GM23338 (cell line): ENCODE results near the gene PHYHD1.

Experiments
- CREB1 ChIP-seq: fragments of 250-450 bp; sonication (Bioruptor Pico); IDR thresholded peaks from 2 replicates; pipeline ENCODE4 v1.5.0; 2020; ENCODE audit warnings: low read depth, mild to moderate bottlenecking, moderate library complexity
- EZH2 ChIP-seq: fragments of 200-600 bp; sonication (generic); IDR thresholded peaks from one replicate; pipeline ENCODE4 v1.8.0; 2017; ENCODE audit warnings: antibody characterized with exemption, mild to moderate bottlenecking, low read depth; ENCODE audit not compliant: unreplicated experiment
- EZH2phosphoT487 ChIP-seq: fragments of 200-600 bp; sonication (generic); IDR thresholded peaks from one replicate; pipeline ENCODE4 v1.8.1; 2018; ENCODE audit warnings: antibody characterized with exemption; ENCODE audit not compliant: unreplicated experiment
- JUNB ChIP-seq: IDR thresholded peaks from one replicate; pipeline ENCODE4 v1.6.1; 2016; ENCODE audit warnings: antibody characterized with exemption; ENCODE audit not compliant: unreplicated experiment
- NANOG ChIP-seq: IDR thresholded peaks from 2 replicates; pipeline ENCODE4 v1.6.1; 2016; ENCODE audit warnings: antibody characterized with exemption, borderline replicate concordance
- POLR2AphosphoS5 ChIP-seq: IDR thresholded peaks from 2 replicates; pipeline ENCODE4 v1.6.1; 2016; ENCODE audit warnings: antibody characterized with exemption, low read depth
- REST ChIP-seq: IDR thresholded peaks from one replicate; pipeline ENCODE4 v1.6.1; 2018; ENCODE audit warnings: antibody characterized with exemption; ENCODE audit not compliant: unreplicated experiment
- ZNF114 ChIP-seq: fragments of 250-450 bp; sonication (Bioruptor Pico); IDR thresholded peaks from 2 replicates; pipeline ENCODE4 v1.5.0; 2020; ENCODE audit warnings: mild to moderate bottlenecking, moderate library complexity
- ZNF331 ChIP-seq: fragments of 250-450 bp; sonication (Bioruptor Pico); IDR thresholded peaks from 2 replicates; pipeline ENCODE4 v1.5.0; 2020; ENCODE audit warnings: low read depth, mild to moderate bottlenecking, moderate library complexity
- TF ChIP-seq, protein P1 (sequence below), 2 experiments: fragments of 200-600 bp in 1 of 2; sonication (generic) in 1 of 2; conservative IDR thresholded peaks; 2 replicates each; pipeline versions ENCODE4 v1.5.1 to v1.6.1; 2016 to 2017; ENCODE audit warnings: antibody characterized with exemption in 2 of 2, low read depth in 2 of 2, mild to moderate bottlenecking in 2 of 2, moderate library complexity in 1 of 2
- TF ChIP-seq, protein P2 (sequence below): IDR thresholded peaks from 2 replicates; pipeline ENCODE4 v1.6.1; 2016; ENCODE audit warnings: antibody characterized with exemption

- TF ChIP-seq, protein P1, sequence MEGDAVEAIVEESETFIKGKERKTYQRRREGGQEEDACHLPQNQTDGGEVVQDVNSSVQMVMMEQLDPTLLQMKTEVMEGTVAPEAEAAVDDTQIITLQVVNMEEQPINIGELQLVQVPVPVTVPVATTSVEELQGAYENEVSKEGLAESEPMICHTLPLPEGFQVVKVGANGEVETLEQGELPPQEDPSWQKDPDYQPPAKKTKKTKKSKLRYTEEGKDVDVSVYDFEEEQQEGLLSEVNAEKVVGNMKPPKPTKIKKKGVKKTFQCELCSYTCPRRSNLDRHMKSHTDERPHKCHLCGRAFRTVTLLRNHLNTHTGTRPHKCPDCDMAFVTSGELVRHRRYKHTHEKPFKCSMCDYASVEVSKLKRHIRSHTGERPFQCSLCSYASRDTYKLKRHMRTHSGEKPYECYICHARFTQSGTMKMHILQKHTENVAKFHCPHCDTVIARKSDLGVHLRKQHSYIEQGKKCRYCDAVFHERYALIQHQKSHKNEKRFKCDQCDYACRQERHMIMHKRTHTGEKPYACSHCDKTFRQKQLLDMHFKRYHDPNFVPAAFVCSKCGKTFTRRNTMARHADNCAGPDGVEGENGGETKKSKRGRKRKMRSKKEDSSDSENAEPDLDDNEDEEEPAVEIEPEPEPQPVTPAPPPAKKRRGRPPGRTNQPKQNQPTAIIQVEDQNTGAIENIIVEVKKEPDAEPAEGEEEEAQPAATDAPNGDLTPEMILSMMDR (conservative IDR thresholded peaks at IDR 0.05; ENCODE audit: low read depth in 2 of 2) = no peak
- no peak for TF ChIP-seq CREB1 (CRISPR knock-in tag)
- TF ChIP-seq EZH2 = no peak
- TF ChIP-seq POLR2AphosphoS5 = no peak
- TF ChIP-seq EZH2phosphoT487 = no peak
- TF ChIP-seq REST = no peak
- TF ChIP-seq NANOG = no peak
- TF ChIP-seq, protein P2, sequence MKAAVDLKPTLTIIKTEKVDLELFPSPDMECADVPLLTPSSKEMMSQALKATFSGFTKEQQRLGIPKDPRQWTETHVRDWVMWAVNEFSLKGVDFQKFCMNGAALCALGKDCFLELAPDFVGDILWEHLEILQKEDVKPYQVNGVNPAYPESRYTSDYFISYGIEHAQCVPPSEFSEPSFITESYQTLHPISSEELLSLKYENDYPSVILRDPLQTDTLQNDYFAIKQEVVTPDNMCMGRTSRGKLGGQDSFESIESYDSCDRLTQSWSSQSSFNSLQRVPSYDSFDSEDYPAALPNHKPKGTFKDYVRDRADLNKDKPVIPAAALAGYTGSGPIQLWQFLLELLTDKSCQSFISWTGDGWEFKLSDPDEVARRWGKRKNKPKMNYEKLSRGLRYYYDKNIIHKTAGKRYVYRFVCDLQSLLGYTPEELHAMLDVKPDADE = no peak
- no peak for TF ChIP-seq JUNB
- TF ChIP-seq ZNF114 (CRISPR knock-in tag) = no peak
- TF ChIP-seq ZNF331 = no peak
Observed at GRCh38 chr9:128946571-128947276, 25.9 kb downstream of the PHYHD1 start.
